SK-N-SH (cell line): ENCODE results near the gene LCN2. TPM values are rescaled to one million over a fixed set of nuclear protein-coding genes. Genes with fewer than 3 reads are reported as not detected.

Experiments
- CTCF ChIA-PET: fragments of 300-600, 350-600 bp; formaldehyde crosslinking; extraction: SDS; loops from one replicate; lab custom pipeline; 2021; lab: Yijun Ruan, JAX
- POLR2A ChIA-PET: fragments of 350-600 bp; sonication (Branson Sonifier 250); formaldehyde crosslinking; extraction: SDS; loops from one replicate; lab custom pipeline; 2020; ENCODE audit warnings: antibody characterized with exemption, inconsistent platforms; lab: Yijun Ruan, JAX
- DNase-seq: peaks from one replicate; pipeline ENCODE4 v3.0.0; 2012
- H2AFZ ChIP-seq: fragments of 200-600 bp; sonication (generic); 2 replicates; pipeline ENCODE4 v1.8.1; 2016; ENCODE audit warnings: antibody characterized with exemption, mild to moderate bottlenecking, low read depth
- H3F3A ChIP-seq: fragments of 200-600 bp; sonication (generic); replicated peaks from 2 replicates; pipeline ENCODE3; 2016; ENCODE audit warnings: antibody characterized with exemption, mild to moderate bottlenecking; ENCODE audit not compliant: insufficient read depth
- H3K27ac ChIP-seq, 2 experiments: fragments of 200-500 bp in 1 of 2; fragments of 200-600 bp in 1 of 2; sonication (Bioruptor generic) in 1 of 2; sonication (generic), shearing (Covaris generic) in 1 of 2; 2 replicates each; pipeline versions ENCODE4 v1.5.1 to v1.6.1; 2014 to 2016; ENCODE audit warnings: low read depth in 2 of 2, inconsistent platforms in 1 of 2, low read length in 1 of 2, mild to moderate bottlenecking in 1 of 2, mixed read lengths in 1 of 2
- H3K27me3 ChIP-seq: fragments of 200-600 bp; sonication (generic), shearing (Covaris generic); 2 replicates; pipeline ENCODE4 v1.6.1; 2016; ENCODE audit warnings: mixed run types; ENCODE audit not compliant: insufficient read depth
- H3K36me3 ChIP-seq, 2 experiments: fragments of 200-500 bp in 1 of 2; fragments of 200-600 bp in 1 of 2; sonication (Bioruptor generic) in 1 of 2; sonication (generic) in 1 of 2; replicated peaks in 1 of 2; 2 replicates each; pipeline versions ENCODE3 to v1.5.1; 2014 to 2016; ENCODE audit warnings: low read length in 1 of 2, mild to moderate bottlenecking in 1 of 2; ENCODE audit not compliant: insufficient read depth in 2 of 2, control insufficient read depth in 1 of 2
- H3K4me1 ChIP-seq, 2 experiments: fragments of 200-500 bp in 1 of 2; fragments of 200-600 bp in 1 of 2; sonication (Bioruptor generic) in 1 of 2; sonication (generic), shearing (Covaris generic) in 1 of 2; 2 replicates each; pipeline versions ENCODE4 v1.5.1 to v1.6.1; 2014 to 2016; ENCODE audit warnings: low read depth in 1 of 2, low read length in 1 of 2, mixed run types in 1 of 2; ENCODE audit not compliant: insufficient read depth in 2 of 2, control insufficient read depth in 1 of 2
- H3K4me2 ChIP-seq: fragments of 200-600 bp; sonication (generic), shearing (Covaris generic); 2 replicates; pipeline ENCODE4 v1.6.1; 2017; ENCODE audit warnings: mixed run types
- H3K4me3 ChIP-seq, 2 experiments: fragments of 200-500 bp in 1 of 2; fragments of 200-600 bp in 1 of 2; sonication (Bioruptor generic) in 1 of 2; sonication (generic), shearing (Covaris generic) in 1 of 2; 2 replicates each; pipeline versions ENCODE4 v1.5.1 to v1.8.1; 2014 to 2016; ENCODE audit warnings: low read depth in 2 of 2, inconsistent platforms in 1 of 2, low read length in 1 of 2, mild to moderate bottlenecking in 1 of 2, mixed read lengths in 1 of 2, moderate library complexity in 1 of 2
- H3K79me2 ChIP-seq: fragments of 200-600 bp; sonication (generic); 2 replicates; pipeline ENCODE4 v1.8.1; 2017; ENCODE audit warnings: mild to moderate bottlenecking; ENCODE audit not compliant: insufficient read depth
- H3K9ac ChIP-seq: fragments of 200-600 bp; sonication (generic); 2 replicates; pipeline ENCODE4 v1.6.1; 2017; ENCODE audit warnings: mixed run types
- H3K9me2 ChIP-seq: fragments of 200-600 bp; sonication (generic); 2 replicates; pipeline ENCODE4 v1.6.1; 2017; ENCODE audit warnings: mixed run types
- H3K9me3 ChIP-seq: fragments of 200-600 bp; sonication (generic); 2 replicates; pipeline ENCODE4 v1.6.1; 2017; ENCODE audit warnings: mixed run types, mild to moderate bottlenecking, moderate library complexity
- H4K20me1 ChIP-seq: fragments of 200-600 bp; sonication (generic); 2 replicates; pipeline ENCODE4 v1.6.1; 2017; ENCODE audit warnings: mild to moderate bottlenecking, mixed run types; ENCODE audit not compliant: insufficient read depth
- ELF1 ChIP-seq: IDR thresholded peaks from 2 replicates; pipeline ENCODE4 v1.4.0; 2012
- EZH2phosphoT487 ChIP-seq: fragments of 200-600 bp; sonication (generic); IDR thresholded peaks from 2 replicates; pipeline ENCODE4 v1.6.1; 2017; ENCODE audit warnings: low read depth, mixed run types, mild to moderate bottlenecking, antibody characterized with exemption, moderate library complexity, borderline replicate concordance
- IRF3 ChIP-seq: fragments of 150-350 bp; IDR thresholded peaks from 2 replicates; pipeline ENCODE4 v1.6.1; 2016; ENCODE audit warnings: mild to moderate bottlenecking, low read depth, low read length
- NFIC ChIP-seq: IDR thresholded peaks from 2 replicates; pipeline ENCODE4 v1.4.0; 2012; ENCODE audit warnings: borderline replicate concordance
- RAD21 ChIP-seq: IDR thresholded peaks from 2 replicates; pipeline ENCODE4 v1.6.1; 2012; ENCODE audit warnings: mild to moderate bottlenecking, low read length
- RFX5 ChIP-seq: IDR thresholded peaks from 2 replicates; pipeline ENCODE4 v1.6.1; 2012; ENCODE audit warnings: mild to moderate bottlenecking, improper control_type of control experiment, low read length
- USF2 ChIP-seq: fragments of 150-350 bp; IDR thresholded peaks from 2 replicates; pipeline ENCODE4 v1.6.1; 2017; ENCODE audit warnings: antibody characterized with exemption, low read length, low read depth, borderline replicate concordance
- ZBTB33 ChIP-seq: IDR thresholded peaks from 2 replicates; pipeline ENCODE4 v1.4.0; 2012; ENCODE audit warnings: low read depth, borderline replicate concordance
- WGBS: methylation state at CpG from one replicate; pipeline ENCODE4 v1.1.6; 2017; ENCODE audit warnings: low lambda C conversion rate; 5-methylcytosine and 5-hydroxymethylcytosine counted together
- polyA plus RNA-seq, 3 experiments: library from polyadenylated mRNA; depleted of rRNA; stranded (reverse); fragments of >200 nt; gene quantifications; 2 replicates each; pipeline ENCODE4 v1.2.3, GENCODE V29; 2012
- TF ChIP-seq, protein P1 (sequence below): IDR thresholded peaks from 2 replicates; pipeline ENCODE4 v1.6.1; 2012; ENCODE audit warnings: mild to moderate bottlenecking, low read depth, low read length, moderate library complexity
- TF ChIP-seq, protein P2 (sequence below): IDR thresholded peaks from 2 replicates; pipeline ENCODE4; 2012

LCN2 gene
- polyA plus RNA-seq, 1 of the 3 experiments (the other 2 are of a cell fraction): not detected

DNA sequence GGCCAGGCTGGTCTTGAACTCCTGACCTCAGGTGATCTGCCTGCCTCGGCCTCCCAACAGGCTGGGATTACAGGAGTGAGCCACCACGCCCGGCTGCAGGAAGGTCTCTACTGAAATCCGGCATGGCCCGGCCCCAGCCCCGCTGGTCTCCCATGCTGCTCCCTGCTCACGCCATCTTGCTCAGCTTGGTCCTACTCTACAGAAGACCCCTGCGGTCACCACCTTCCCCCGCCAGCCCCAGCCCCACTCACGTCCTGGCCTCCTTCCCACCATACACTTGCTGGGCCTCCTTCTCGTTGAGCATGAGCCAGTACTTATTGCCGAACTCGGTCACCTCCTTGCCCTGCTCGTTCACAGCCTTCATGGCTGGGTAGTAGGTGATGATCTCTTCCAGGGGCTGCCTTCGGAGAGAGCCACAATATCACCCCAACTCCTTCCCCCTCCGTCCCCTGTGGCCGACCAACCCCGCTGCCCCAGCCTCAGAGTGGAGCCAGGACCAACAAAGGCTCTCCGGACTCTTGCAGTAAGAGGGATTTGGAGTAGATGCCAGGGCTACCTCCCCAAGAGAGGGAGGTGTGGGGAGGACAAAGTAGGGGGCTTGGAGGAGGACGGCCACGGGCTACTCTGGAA is 25.7 kb upstream of the LCN2 start:
- no peaks in the 10 kb centered on the region for H3K9me2 ChIP-seq
- H3K79me2 ChIP-seq: peaks cover 21% of the 10 kb centered on the region
- no peaks in the 10 kb centered on the region for H3F3A ChIP-seq
- H2AFZ ChIP-seq: no peak overlapping the region
- peaks cover 0 to 15% of the 10 kb centered on the region in 2 experiments; a peak in 1 of 4 replicates for H3K4me1 ChIP-seq
- no peak overlapping the region for H3K27ac ChIP-seq
- peaks cover 0 to 26% of the 10 kb centered on the region in 2 experiments for H3K36me3 ChIP-seq
- no peak for DNase-seq
- H3K9ac ChIP-seq: no peak overlapping the region
- H3K4me3 ChIP-seq: no peak overlapping the region
- no peaks in the 10 kb centered on the region for H3K27me3 ChIP-seq
- POLR2A ChIA-PET: no interaction called here
- H3K4me2 ChIP-seq: no peak overlapping the region
- TF ChIP-seq, protein P1, sequence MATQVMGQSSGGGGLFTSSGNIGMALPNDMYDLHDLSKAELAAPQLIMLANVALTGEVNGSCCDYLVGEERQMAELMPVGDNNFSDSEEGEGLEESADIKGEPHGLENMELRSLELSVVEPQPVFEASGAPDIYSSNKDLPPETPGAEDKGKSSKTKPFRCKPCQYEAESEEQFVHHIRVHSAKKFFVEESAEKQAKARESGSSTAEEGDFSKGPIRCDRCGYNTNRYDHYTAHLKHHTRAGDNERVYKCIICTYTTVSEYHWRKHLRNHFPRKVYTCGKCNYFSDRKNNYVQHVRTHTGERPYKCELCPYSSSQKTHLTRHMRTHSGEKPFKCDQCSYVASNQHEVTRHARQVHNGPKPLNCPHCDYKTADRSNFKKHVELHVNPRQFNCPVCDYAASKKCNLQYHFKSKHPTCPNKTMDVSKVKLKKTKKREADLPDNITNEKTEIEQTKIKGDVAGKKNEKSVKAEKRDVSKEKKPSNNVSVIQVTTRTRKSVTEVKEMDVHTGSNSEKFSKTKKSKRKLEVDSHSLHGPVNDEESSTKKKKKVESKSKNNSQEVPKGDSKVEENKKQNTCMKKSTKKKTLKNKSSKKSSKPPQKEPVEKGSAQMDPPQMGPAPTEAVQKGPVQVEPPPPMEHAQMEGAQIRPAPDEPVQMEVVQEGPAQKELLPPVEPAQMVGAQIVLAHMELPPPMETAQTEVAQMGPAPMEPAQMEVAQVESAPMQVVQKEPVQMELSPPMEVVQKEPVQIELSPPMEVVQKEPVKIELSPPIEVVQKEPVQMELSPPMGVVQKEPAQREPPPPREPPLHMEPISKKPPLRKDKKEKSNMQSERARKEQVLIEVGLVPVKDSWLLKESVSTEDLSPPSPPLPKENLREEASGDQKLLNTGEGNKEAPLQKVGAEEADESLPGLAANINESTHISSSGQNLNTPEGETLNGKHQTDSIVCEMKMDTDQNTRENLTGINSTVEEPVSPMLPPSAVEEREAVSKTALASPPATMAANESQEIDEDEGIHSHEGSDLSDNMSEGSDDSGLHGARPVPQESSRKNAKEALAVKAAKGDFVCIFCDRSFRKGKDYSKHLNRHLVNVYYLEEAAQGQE: no peak
- TF ChIP-seq, protein P2, sequence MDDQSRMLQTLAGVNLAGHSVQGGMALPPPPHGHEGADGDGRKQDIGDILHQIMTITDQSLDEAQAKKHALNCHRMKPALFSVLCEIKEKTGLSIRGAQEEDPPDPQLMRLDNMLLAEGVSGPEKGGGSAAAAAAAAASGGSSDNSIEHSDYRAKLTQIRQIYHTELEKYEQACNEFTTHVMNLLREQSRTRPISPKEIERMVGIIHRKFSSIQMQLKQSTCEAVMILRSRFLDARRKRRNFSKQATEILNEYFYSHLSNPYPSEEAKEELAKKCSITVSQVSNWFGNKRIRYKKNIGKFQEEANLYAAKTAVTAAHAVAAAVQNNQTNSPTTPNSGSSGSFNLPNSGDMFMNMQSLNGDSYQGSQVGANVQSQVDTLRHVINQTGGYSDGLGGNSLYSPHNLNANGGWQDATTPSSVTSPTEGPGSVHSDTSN: no peak
- TF ChIP-seq ZBTB33: no peak
- TF ChIP-seq NFIC: no peak
- TF ChIP-seq ELF1: no peak
- TF ChIP-seq IRF3: no peak
- no peak for TF ChIP-seq EZH2phosphoT487
- no peak for TF ChIP-seq RAD21
- TF ChIP-seq RFX5: no peak
- TF ChIP-seq USF2: no peak
- no peaks in the 10 kb centered on the region for H3K9me3 ChIP-seq
- CTCF ChIA-PET: interaction anchor here (1.2 to 1.9 kb wide), 2 partner anchors 31 to 180 kb away, joined by 3 to 7 read pairs; no protein-coding TSS in a partner anchor
- WGBS: 95% methylated on average over 21 of the region's 21 CpGs
- H4K20me1 ChIP-seq: peaks cover 14% of the 10 kb centered on the region; the same call in 1 of the 2 replicates
